Measurements from ENCODE around the gene RABGGTA. TPM values are rescaled to one million over a fixed set of nuclear protein-coding genes. Genes with fewer than 3 reads are reported as not detected.
A peak's percentile ranks its signal among the peaks of the same experiment; 100 is the strongest.

Gene RABGGTA
- total RNA-seq, 1 donor from 2014 or later = 10.7 TPM

GRCh38 chr14:24280797-24281460 lies 9.5 kb upstream of the RABGGTA start:
- DNase-seq (ENCODE audit: low read depth in 2 of 2) = no peak

GRCh38 chr14:24279301-24280186 lies 8.1 kb upstream of the RABGGTA start:
- peak in 1 of 2 donors; percentile 13 for DNase-seq (ENCODE audit: low read depth in 2 of 2)

- DNase-seq (ENCODE audit: low read depth in 2 of 2) = no peak
Measured at GRCh38 chr14:24278424-24278823, 7.0 kb upstream of the RABGGTA start.

GRCh38 chr14:24277606-24278321 lies 6.4 kb upstream of the RABGGTA start:
- DNase-seq (ENCODE audit: low read depth in 2 of 2) = no peak

GRCh38 chr14:24277071-24277470 lies 5.7 kb upstream of the RABGGTA start:
- no peak for DNase-seq (ENCODE audit: low read depth in 2 of 2)

GRCh38 chr14:24274101-24274543 lies 2.7 kb upstream of the RABGGTA start:
- DNase-seq (ENCODE audit: low read depth in 2 of 2) = no peak

- no peak for DNase-seq (ENCODE audit: low read depth in 2 of 2)
Measured at GRCh38 chr14:24273422-24273998, 2.1 kb upstream of the RABGGTA start.

GRCh38 chr14:24272467-24272866 lies 1.1 kb upstream of the RABGGTA start:
- DNase-seq (ENCODE audit: low read depth in 2 of 2) = no peak

- no peak for DNase-seq (ENCODE audit: low read depth in 2 of 2)
Measured at GRCh38 chr14:24271834-24272263, 452 bp upstream of the RABGGTA start.

- no peak for DNase-seq (ENCODE audit: low read depth in 2 of 2)
Measured at GRCh38 chr14:24270537-24271133, 762 bp downstream of the RABGGTA start.

- DNase-seq (ENCODE audit: low read depth in 2 of 2) = no peak
Measured at GRCh38 chr14:24269910-24270536, 1.4 kb downstream of the RABGGTA start.

GRCh38 chr14:24269368-24269767 lies 2.0 kb downstream of the RABGGTA start:
- no peak for DNase-seq (ENCODE audit: low read depth in 2 of 2)

- DNase-seq (ENCODE audit: low read depth in 2 of 2) = no peak
Measured at GRCh38 chr14:24268225-24268624, 3.2 kb downstream of the RABGGTA start.

GRCh38 chr14:24267516-24267915 lies 3.9 kb downstream of the RABGGTA start:
- DNase-seq (ENCODE audit: low read depth in 2 of 2) = no peak

- no peak for DNase-seq (ENCODE audit: low read depth in 2 of 2)
Measured at GRCh38 chr14:24266344-24267244, 4.8 kb downstream of the RABGGTA start.

GRCh38 chr14:24264298-24264697 lies 7.1 kb downstream of the RABGGTA start:
- no peak for DNase-seq (ENCODE audit: low read depth in 2 of 2)

- no peak for DNase-seq (ENCODE audit: low read depth in 2 of 2)
Measured at GRCh38 chr14:24263848-24264247, 7.5 kb downstream of the RABGGTA start.

- no peak for DNase-seq (ENCODE audit: low read depth in 2 of 2)
Measured at GRCh38 chr14:24262821-24263733, 8.3 kb downstream of the RABGGTA start, which contains the start of gene TGM1. Gene TGM1 (minus strand): TSS chr14:24263177. CDS start chr14:24262352, 825 bp downstream.

- DNase-seq (ENCODE audit: low read depth in 2 of 2) = no peak
Measured at GRCh38 chr14:24261969-24262327, 9.4 kb downstream of the RABGGTA start.

All from dermis microvascular lymphatic vessel endothelial cell (primary cell).